Right hindlimb (tissue), 1 donor: ENCODE measurements around the gene MTCH1.
"Not testable (repeated sequence)": the region's sequence is repeated elsewhere in the genome, so short reads cannot be mapped to it uniquely, and the experiment has no call there.

ENCODE experiments used
- DNase-seq: peaks from one replicate; pipeline ENCODE4 v3.0.0-alpha.2; 2018

Gene MTCH1

GRCh38 chr6:37016995-37017394 is 31.0 kb upstream of the MTCH1 start:
- no peak for DNase-seq

- no peak for DNase-seq
Measured at GRCh38 chr6:37015532-37015931, 29.5 kb upstream of the MTCH1 start.

- DNase-seq: no peak
Measured at GRCh38 chr6:37014667-37015066, 28.7 kb upstream of the MTCH1 start.

GRCh38 chr6:37013516-37014491 is 27.8 kb upstream of the MTCH1 start:
- DNase-seq: no peak

GRCh38 chr6:37011656-37012378 is 25.8 kb upstream of the MTCH1 start:
- DNase-seq: no peak

GRCh38 chr6:37010402-37010892 is 24.5 kb upstream of the MTCH1 start:
- DNase-seq: no peak

GRCh38 chr6:37008484-37009465 is 22.8 kb upstream of the MTCH1 start:
- DNase-seq: no peak

GRCh38 chr6:37007340-37008043 is 21.5 kb upstream of the MTCH1 start:
- DNase-seq: no peak

GRCh38 chr6:37006793-37007339 is 20.9 kb upstream of the MTCH1 start:
- DNase-seq: no peak

- DNase-seq: no peak
Measured at GRCh38 chr6:37005827-37006567, 20.0 kb upstream of the MTCH1 start.

- no peak for DNase-seq
Measured at GRCh38 chr6:37005061-37005810, 19.2 kb upstream of the MTCH1 start, which contains the start of gene FGD2. TSS of gene FGD2 (plus strand) at chr6:37005655. CDS start at chr6:37005818, 163 bp downstream.

GRCh38 chr6:37004044-37004980 is 18.3 kb upstream of the MTCH1 start:
- no peak for DNase-seq

- no peak for DNase-seq
Measured at GRCh38 chr6:36999751-37000125, 13.7 kb upstream of the MTCH1 start.

- DNase-seq: no peak
Measured at GRCh38 chr6:36999061-36999750, 13.2 kb upstream of the MTCH1 start.

- DNase-seq: no peak
Measured at GRCh38 chr6:36998723-36999038, 12.7 kb upstream of the MTCH1 start.

GRCh38 chr6:36997811-36998722 is 12.1 kb upstream of the MTCH1 start:
- DNase-seq: peak; percentile 63

GRCh38 chr6:36990401-36990800 is 4.4 kb upstream of the MTCH1 start:
- not testable (repeated sequence) for DNase-seq
